ENCODE measurements around the gene VIPR1. TPM values are rescaled to one million over a fixed set of nuclear protein-coding genes. Genes with fewer than 3 reads are reported as not detected.

Gene VIPR1
- total RNA-seq, 1 donor from 2014 or later, result 2.2 TPM

DNA sequence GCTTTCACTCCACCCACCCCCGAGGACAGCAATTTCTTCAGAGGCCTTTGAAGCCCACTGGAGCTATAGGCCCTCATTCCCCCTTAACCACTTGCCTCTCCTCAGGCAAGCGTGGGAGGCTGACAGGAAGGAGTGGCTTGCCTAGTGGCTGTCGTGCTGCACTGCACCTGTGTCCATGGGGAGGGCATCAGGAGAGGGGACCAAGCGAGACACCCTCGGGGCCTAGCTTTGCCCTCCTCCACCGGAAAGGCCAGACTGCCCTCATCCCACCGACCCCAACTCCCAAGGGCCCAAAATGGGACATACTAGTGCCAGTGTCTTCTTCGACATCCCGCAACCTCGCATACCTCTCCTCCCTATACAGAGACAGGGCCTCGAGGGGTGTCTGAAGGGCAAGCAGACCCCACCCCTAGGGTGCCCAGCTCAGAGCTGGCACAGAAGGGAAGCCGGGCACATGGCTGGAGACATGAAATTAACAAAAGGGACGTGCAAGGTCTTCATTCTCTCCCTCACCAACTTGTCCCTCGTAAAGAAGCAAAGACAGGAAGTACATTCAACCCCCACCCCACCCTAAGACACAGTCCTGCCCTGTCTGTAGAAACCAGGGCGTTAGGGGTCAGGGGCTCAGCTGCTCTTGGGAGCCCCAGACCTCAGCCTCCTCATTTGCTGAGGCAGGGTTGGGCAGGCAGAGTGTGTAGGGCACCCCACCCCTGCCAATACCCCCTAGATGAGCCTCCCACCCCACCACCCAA, 24.3 kb downstream of the VIPR1 start:
- no peak for DNase-seq
- intact Hi-C loops (cut with micrococcal nuclease), result no loop called here

DNA sequence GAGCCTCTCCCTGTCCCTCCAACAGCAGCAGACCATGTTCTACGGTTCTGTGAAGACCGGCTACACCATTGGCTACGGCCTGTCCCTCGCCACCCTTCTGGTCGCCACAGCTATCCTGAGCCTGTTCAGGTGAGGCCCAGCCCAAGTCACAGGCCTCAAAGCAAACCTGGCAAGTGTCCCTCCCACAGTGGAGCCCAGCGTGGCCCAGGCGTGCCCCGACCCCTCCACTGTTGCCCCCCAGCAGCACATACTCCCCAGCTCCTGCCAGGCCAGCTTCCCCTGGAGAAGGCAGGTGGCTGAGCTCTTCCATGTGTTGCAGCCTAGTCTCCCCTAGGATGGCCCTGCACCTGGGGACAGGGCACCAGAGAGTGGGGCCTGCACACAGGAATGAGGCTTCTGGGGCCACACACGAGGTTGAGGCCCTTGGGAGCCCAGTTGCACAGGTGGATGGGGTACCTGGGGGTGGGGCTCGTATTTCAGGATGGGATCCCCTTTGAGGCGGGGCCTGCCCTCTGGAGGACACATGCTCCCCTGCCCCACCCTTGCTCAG, 25.0 kb downstream of the VIPR1 start:
- DNase-seq (no peak), ATAC-seq (no peak)

More for the DNA sequence above, 24.3 kb downstream of the VIPR1 start:
- no peak for ATAC-seq

GRCh38 chr3:42529468-42529867, 27.0 kb downstream of the VIPR1 start:
- intact Hi-C loops (cut with micrococcal nuclease), result no loop called here
- DNase-seq, result no peak
- peak; percentile 66 for ATAC-seq

More for the DNA sequence above, 25.0 kb downstream of the VIPR1 start:
- intact Hi-C loops (cut with micrococcal nuclease), result no loop called here

- intact Hi-C loops (cut with micrococcal nuclease), result no loop called here
- DNase-seq (no peak), ATAC-seq (no peak)
Measured at GRCh38 chr3:42530073-42530472, 27.6 kb downstream of the VIPR1 start.

DNA sequence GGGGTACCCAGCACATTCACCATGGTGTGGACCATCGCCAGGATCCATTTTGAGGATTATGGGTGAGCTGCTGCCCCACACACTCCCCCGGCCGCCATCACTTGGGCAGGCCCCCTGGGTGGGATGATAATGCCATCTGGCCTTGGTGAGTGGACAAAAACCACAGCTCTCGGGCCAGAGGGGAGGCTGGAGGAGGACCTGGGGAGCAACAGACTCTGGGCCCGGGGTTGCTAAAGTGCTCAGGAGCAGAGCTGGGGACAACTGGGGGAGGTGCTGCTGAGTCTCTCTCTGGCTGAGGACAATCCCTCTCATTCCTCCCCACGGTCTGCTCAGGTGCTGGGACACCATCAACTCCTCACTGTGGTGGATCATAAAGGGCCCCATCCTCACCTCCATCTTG, 29.0 kb downstream of the VIPR1 start:
- DNase-seq (no peak), ATAC-seq (no peak)
- intact Hi-C loops (cut with micrococcal nuclease), result no loop called here

GRCh38 chr3:42532229-42532628, 29.8 kb downstream of the VIPR1 start:
- ATAC-seq (no peak), DNase-seq (no peak)
- intact Hi-C loops (cut with micrococcal nuclease), result no loop called here

- intact Hi-C loops (cut with micrococcal nuclease), result no loop called here
- DNase-seq (no peak), ATAC-seq (no peak)
Measured at GRCh38 chr3:42533161-42533897, 30.9 kb downstream of the VIPR1 start.

- ATAC-seq, result peak; percentile 42
- intact Hi-C loops (cut with micrococcal nuclease), result no loop called here
- peak; percentile 57 for DNase-seq
Measured at GRCh38 chr3:42535981-42536784, 33.7 kb downstream of the VIPR1 start.

DNA sequence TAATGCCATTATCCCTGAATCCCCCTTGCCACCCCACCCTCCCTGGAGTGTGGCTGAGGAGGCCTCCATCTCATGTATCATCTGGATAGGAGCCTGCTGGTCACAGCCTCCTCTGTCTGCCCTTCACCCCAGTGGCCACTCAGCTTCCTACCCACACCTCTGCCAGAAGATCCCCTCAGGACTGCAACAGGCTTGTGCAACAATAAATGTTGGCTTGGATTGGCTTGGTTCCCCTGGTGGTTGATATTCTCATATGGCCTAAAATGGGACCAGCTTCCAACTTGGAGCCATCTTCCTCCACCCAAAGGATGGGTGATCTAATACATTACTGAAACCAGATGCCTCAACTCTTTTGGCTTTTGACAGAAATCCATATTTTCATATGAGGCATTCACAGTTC, 34.9 kb downstream of the VIPR1 start:
- no peak for DNase-seq
- intact Hi-C loops (cut with micrococcal nuclease), result no loop called here
- no peak for ATAC-seq

GRCh38 chr3:42539871-42540714, 37.6 kb downstream of the VIPR1 start:
- intact Hi-C loops (cut with micrococcal nuclease), result loop anchor here (10.0 kb wide), 1 partner anchor 295 kb away; no protein-coding TSS in a partner anchor
- DNase-seq (peak; percentile 45), ATAC-seq (peak; percentile 42)

DNA sequence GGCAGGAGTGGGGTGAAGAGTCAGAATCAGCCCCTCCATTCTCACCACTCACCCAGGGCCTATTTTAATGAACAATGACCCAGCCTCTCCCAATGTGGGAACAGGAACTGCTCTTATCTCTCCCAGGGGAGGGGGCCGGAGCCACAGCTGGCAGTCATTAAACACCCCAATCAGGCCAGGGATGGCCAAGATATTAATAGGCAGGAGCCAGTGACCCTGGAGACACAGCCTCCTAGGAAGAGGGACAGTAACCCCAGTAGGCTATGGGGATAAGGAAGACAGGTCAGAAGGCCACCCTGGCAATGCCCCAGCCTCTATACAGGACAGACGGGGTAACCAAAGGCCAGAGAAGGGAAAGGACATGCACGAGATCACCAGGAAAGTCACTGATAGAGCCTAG, 38.6 kb downstream of the VIPR1 start:
- peak; percentile 24 for ATAC-seq
- intact Hi-C loops (cut with micrococcal nuclease), result loop anchor here (10.0 kb wide), 1 partner anchor 296 kb away; no protein-coding TSS in a partner anchor
- peak; percentile 52 for DNase-seq

DNA sequence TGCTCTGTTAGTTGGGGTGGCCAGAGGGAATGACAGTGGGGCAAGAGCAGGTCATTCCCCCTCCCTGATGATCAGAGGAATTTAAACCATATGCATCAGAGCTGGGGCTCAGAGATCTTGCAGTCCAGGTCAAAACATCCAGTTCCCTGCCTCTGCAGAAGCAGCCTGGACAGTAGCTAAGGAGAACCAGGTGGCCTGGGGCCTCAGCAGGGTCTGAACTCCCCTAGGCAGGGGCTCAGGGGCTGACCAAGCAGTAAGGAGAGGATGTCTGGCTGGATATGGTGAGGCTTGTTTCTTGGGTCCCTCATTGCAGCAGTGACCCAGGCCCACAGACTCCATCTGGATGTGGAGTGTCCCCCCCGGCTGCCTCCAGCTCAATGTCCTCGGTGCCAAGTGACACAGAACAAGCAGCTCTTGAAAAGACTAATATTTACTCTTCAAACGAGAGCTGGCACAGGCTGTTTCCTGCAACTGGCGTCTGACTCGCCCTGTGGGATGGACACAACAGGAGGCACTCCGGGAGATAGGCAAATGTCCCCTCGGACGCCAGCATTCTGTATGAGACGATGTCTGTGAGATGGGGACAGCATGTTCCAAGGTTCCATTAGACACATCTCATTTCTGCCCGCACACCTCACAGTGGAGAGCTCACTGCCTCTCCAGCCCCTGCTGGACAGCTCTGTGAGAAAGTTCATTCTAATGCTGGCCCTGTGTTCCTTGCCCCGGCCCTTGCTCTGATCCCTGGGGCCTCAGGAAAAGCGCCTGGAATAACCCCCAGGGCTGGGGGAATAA, 42.2 kb downstream of the VIPR1 start:
- intact Hi-C loops (cut with micrococcal nuclease), result loop anchor here (10.0 kb wide), 1 partner anchor 300 kb away; no protein-coding TSS in a partner anchor
- DNase-seq, result peak; percentile 50
- peak; percentile 69 for ATAC-seq

- no peak for DNase-seq
- intact Hi-C loops (cut with micrococcal nuclease), result loop anchor here (10.0 kb wide), 1 partner anchor 301 kb away; no protein-coding TSS in a partner anchor
- ATAC-seq, result peak; percentile 6
Measured at GRCh38 chr3:42545284-42545900, 42.9 kb downstream of the VIPR1 start.

GRCh38 chr3:42546691-42547213, 44.3 kb downstream of the VIPR1 start:
- no peak for DNase-seq
- no peak for ATAC-seq
- intact Hi-C loops (cut with micrococcal nuclease), result loop anchor here (10.0 kb wide), 1 partner anchor 302 kb away; no protein-coding TSS in a partner anchor

DNA sequence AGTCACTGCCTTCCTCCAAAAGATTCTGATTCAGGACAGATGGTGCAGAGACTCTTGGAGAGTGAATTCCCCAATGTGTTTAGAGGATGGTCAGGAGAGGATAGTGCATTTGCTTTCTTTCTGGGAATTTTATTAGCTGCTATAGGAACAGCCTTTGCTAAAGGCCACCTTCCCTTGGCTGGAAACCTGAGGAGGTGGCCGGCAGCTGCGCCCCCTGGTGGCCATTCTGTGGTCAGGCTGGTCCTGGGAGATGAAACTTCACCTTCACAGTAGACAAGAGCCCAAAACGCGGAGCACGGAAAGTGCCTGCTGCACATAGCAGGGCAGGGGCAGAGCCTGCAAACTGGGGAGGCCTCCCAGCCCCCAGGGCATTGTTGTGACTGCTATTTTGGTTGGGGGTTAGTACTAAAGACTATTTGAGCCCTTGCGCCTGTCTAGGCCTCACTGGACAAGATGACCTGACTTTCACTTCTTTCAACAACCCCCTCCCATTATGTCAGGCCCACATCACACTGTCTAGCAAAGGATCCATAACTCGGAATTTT, 45.0 kb downstream of the VIPR1 start:
- intact Hi-C loops (cut with micrococcal nuclease), result loop anchor here (10.0 kb wide), 1 partner anchor 303 kb away; no protein-coding TSS in a partner anchor
- ATAC-seq, result peak; percentile 56
- DNase-seq, result peak; percentile 82

- ATAC-seq, result no peak
- DNase-seq, result no peak
- intact Hi-C loops (cut with micrococcal nuclease), result loop anchor here (10.0 kb wide), 1 partner anchor 304 kb away; no protein-coding TSS in a partner anchor
Measured at GRCh38 chr3:42549131-42549530, 46.7 kb downstream of the VIPR1 start.
